D341Med (cell line): ENCODE results near the gene LIPE.

Source experiments
- DNase-seq: peaks from one replicate; pipeline ENCODE4 v3.0.0; 2012; ENCODE audit warnings: low spot score

Gene LIPE

DNA sequence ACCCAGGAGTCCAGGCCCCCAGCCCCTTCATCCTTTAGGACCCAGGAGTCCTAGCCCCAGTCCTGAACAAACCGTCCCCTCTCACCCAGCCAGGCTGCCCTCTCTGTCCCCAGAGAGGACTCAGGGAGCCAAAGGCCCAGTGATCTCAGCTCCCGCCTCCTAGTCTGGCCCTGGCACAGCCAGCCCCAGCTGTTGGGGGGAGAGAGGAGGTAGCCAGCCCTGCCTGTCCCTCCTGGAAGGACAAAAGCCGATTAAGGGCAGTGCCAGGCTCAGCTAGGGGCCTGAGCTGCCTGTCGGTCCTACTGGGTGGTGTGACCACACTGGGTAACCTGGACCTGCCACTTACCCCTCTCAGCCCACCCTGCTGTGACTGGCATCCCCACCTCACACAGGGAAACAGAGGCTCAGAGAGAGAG, 14.5 kb downstream of the LIPE start:
- DNase-seq, result peak; percentile 43

DNA sequence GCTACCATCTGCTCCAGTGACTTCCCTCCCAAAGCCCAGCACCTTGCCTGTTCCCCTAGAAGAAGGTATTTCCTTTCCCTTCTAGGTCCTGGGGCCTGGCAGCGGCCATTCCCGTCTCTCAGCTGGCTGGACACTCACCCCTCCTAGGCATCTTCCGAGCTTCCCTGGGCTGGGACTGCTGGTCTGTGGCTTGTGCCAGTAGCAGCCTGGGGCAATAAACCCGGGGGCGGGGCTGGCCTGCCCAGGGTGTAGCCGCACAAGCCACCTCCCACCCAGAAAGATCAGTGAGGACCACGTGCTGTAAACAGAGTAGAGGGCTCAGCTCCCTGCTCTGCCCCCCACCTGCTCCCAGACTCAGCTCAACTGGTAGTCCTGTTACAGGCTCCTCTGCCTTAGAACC, 15.0 kb downstream of the LIPE start:
- DNase-seq, result peak; percentile 53

DNA sequence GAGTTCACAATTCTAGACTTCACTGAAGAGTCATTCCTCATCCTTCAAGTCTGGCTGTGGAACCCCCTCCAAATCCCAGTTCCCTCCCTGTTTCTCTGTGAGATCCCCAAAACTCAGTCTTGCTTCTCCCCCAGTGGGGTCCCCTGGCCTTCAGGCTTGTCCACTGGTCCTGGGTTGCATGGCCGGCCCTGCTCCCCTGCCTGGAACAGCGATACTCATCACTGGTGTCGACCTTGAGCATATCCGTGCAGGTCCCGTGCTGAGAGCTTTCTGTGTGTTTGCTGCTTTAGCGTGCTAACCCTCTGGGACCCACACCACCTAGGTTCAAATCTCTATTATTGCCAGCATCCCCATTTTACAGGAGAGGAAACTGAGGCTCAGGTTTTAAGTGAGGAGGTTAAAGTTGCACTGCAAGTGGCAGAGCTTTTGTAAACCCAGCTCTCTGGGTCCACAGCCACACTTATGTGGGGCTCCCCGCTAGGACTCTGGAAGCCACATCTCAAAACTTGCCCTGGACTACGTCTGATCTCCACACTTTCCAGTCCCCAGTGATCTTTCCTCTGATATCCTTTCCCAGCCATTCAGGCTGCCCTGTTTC, 15.5 kb downstream of the LIPE start:
- DNase-seq, result no peak

DNA sequence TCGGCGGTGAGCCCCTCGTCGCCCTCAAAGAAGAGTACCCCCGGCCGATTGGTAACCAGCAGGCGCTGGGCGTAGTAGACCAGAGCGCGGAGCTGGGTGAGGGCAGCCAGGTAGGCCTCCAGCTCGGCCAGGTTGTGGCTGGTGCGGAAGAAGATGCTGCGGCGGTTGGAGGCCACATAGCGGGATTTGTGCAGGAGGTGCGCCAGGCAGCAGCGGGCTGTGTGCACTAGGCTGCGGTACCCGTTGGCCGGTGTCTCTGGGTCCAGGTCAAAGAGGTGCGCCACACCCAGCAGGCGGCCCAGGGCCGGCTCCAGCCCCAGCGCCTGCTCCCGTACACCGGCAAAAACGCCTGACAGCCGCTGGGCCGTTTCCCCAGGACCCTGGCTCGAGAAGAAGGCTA, 16.8 kb downstream of the LIPE start:
- no peak for DNase-seq

DNA sequence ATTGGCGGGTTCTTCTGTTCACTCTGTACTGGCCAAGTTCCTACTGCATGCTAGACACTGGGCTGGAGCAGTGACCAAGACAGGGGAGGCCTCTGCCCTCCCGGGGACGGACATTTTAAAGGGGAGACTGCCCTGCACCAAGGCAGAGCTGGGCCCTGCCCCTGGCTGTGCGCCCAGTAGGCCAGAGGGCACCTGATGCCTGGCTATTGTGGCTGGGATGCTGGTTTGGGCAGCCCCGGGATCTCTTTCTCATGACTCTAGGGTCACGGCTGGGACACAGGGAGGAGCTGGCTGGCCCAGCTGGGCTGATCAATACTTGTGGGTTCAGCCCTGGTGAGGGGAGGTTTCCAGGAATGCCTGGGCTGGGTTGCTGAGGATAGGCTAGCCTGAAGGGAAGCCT, 17.7 kb downstream of the LIPE start:
- DNase-seq, result no peak

DNA sequence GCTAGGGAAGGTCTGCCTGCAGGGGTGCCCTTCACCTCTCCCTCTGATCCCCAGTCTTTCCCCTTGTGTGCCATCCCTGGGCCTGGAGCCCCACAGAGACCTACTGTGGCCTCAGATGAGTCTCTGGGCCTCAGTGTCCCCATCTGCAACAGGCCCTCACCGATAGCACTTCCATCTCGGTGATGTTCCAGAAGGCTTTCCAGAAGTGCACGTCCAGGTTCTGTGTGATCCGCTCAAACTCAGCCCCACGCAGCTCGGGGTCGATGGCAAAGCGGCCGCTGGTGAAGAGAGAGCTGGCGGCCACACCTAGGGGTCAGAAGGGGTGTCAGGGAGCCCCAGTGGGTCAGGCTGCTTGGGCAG, 19.4 kb downstream of the LIPE start:
- no peak for DNase-seq

DNA sequence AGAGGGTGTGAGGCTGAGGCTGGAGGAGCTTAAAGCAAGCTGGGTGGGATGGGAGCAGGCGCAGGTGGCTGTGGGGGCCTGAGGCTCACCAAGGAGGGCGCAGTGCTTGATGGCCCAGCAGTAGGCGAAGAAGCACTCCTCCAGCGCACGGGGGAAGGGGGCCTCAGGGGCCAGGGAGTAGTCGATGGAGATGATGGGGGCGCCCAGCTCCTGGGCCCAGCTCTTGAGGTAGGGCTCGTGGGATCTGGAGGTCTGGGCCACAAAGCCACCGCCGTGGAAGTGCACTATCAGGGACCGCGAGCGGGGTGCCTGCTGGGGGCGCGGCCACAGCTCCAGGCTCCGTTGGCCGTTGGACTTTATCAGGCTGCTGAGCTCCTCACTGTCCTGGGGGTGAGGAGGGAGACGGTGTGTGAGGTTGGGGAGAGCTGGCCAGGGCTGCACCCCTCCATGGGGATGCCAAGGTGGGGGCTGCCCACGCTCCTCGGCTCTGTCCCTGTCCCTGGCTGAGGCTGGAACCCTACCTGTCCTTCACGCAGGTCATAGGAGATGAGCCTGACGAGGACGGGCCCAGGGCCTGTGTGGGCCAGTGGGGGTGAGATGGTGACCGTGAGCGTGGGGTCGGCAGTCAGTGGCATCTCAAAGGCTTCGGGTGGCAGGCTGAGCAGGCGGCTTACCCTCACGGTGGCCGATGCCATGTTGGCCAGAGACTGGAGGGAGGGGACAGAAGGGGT, 19.9 kb downstream of the LIPE start:
- no peak for DNase-seq

DNA sequence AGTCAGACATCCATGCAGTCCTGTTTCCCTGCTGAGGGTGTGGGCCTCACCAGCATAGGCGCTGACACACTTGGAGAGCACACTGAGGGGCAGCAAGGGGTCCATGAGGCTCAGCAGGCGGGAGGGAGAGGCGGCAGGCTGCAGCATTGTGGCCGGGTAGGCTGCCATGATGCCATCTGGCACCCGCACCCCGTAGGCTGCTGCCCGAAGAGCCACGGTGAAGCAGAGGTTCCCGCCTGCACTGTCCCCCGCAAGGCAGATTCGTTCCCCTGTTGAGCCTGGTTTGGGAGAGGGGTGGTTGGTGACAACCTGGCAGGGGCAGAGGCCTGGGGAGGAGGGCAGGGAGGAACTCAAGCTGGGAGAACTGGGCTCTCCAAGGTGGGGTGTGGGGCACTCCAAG, 21.1 kb downstream of the LIPE start:
- DNase-seq, result no peak

DNA sequence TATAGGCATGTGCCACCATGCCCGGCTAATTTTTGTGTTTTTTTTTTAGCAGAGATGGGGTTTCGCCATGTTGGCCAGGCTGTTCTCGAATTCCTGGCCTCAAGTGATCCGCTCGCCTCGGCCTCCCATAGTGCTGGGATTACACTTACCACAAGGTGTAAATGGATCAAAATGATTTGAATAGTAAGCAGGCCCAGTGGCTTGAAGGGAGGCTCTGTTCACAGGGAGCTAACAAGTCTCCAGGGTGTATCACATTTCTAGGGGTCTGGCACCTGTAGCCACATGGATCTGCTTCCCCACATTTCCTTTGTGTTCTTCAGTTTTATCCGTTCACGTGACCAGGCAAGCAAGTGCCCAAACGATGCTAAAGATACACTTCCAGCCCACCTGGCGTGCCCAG, 23.6 kb downstream of the LIPE start:
- DNase-seq, result no peak

DNA sequence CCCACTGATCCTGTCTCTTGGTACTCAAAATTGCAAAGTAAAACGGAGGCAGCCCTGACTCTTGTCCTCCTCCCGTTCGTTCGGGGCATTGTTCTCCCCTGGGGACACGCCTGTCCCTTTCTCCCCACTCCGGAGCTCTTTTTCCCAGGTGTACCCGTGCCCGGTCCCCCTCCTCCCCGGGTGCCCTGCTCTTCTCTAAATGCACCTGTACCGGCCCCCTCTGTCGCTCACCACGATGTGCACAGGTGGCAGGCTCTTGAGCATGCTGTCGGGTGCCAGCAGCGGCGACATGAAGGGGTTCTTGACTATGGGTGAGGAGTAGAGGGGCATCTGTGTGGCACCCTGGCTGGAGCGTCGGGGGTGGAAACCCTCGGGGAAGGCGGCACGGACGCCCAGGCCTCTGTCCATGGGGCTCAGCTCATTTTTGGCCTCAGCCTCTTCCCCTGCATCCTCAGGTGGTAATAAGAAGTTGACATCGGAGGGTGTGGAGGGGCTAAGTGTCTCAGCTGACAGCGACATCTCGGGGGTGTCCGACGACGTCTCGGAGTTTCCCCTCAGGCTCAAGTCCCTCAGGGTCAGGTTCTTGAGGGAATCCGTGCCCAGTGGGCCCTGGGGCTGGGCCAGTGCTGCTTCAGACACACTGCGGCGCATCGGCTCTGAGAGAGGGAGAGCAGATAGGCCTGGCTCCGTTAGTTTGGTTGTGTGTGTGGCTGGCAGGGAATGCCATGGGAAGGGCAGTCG, 24.6 kb downstream of the LIPE start:
- DNase-seq, result no peak

DNA sequence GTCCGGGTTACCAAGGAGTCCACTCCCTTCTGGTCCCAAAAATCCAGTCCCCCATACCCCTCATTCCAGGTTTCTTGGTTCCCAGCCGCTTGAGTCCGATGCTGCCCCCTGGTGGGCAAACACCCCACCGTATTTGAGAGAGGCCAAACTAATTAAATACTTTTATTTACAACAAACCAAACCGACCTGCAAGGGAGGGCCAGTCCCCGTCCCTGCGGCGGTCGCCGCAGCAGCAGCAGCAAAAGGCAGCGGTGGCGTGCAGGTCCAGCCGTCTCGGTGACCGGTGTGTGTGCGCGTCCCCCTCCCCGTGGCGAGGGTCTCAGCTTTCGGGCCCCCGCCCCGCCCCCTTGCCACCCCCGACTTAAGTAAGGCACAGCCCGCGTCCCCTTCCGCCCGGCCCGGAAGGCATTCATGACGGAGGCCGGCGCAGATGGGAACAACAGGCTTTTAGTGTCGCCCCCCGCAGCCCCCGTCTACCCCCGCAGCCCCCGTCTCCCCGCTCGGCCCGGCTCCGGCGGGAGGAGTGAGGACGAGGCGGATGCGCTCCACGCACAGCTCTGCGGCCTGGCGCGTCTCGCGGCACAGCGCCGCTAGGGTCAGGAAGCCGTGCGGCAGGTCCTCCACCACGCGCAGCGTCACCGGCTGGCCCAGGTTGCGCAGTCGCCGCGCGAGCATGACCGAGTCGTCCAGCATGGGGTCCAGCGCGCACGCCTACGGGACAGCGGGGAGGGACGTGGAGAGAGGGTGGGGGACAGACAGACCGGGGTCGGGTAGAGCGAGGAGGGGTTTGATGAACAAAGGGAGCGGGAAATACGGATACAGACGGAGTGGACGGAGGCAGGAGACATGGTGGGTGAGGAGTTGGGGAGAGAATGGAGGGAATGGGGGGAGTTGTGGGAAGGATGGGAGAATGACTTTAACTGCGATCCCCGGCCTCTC, 25.6 kb downstream of the LIPE start:
- DNase-seq, result peak; percentile 82

DNA sequence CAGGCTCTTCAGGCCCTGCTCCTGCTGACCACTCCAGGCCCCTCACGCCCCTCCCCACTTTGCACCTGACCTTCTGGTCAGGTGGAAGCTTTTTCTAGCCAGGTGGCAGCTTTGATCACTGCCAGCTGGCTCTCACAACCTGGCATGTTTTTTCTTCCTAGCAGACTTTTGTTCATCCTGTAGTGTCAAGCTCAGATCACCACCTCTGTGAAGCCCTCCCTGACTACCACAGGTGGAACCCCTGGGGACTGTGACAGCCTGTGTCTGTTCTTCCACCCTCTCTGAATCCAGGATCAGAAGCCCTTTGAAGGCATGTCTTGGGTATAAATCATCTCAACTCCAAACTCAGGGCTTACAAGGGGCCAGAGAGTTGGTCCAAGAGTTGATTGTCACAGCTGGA, 26.8 kb downstream of the LIPE start:
- no peak for DNase-seq

DNA sequence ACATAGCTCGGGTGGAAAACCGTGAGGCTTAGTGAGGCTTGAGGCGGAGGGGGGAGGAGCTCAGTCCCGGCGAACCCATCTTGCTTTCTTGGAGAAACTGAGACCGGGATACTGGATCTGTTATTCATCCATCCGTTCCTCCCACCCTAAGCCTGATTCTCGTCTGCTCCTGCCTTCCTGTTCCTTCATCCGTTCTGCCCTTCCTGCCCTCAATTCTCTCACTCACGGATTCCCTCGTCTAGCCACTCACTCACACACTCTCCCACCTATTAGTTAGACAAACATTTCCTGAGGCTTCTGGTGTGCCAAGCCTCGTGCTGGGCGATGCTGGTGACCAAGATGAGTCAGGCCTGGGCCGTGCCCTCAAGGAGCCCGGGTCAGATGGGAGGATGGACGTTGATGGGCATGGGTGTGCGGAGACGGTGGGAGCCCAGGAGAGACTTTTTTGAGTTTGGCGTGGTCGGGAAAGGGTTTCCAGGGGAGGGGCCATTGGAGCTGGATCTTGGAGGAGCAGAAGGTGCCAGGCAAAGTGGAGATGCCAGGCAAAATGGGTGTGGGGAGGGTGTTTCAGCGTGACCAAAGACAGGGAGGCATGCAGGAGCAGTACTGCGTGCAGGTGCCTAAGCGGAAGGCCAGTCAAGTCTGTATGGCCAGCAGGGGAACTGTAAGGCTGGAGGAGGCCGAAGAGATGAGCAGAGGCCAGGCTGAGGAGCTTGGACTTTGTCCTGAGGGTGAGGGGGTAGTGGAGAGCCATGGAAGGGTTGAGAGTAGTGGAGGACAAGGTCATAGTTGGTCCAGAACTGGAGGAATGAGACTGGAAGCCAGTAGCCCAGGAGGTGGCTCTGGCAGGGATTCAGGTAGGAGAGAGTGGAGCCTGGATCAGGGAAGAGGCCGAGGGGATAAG, 29.7 kb downstream of the LIPE start:
- no peak for DNase-seq

DNA sequence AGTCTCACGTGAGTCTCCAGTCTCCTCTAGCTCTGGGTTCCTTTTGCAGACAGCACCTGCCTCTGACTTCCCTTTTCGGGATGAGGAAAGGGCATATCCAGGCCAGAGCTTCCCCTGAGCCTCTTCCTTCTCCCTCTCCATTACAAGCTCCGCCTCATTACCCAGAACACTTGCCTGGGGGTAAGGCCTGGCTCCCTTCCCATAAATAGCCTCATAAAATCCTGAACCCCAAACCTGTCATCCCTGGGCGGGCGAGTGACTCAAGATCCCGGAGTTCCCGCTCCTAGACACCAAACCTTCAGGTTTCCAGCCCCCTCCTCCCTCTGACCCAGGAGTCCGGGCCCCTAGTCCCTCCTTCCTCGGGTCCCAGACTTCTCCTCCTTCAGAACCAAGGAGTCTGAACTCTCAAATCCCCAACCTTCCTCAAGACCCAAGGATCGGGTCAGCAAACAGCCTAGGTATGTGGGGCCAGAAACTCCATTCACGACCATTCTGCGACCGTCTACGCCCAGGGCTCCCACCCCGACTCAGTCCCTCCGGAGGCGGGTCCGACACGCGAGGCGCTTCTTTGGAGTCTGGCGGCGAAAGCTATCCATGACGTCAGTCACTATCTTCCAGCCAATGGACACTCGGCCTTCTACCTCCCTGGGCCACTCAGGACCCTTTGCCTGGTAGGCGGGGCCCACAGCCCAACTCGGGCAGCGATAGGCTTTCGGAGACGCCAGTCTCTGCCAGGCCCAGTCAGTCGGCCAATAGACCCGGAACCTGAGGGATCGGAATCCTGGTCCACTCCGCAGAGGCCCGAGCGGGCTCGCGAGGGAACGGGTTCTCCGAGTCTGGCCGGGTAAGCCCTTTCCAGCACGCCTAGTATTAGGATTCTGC, 30.6 kb downstream of the LIPE start:
- peak; percentile 99 for DNase-seq

DNA sequence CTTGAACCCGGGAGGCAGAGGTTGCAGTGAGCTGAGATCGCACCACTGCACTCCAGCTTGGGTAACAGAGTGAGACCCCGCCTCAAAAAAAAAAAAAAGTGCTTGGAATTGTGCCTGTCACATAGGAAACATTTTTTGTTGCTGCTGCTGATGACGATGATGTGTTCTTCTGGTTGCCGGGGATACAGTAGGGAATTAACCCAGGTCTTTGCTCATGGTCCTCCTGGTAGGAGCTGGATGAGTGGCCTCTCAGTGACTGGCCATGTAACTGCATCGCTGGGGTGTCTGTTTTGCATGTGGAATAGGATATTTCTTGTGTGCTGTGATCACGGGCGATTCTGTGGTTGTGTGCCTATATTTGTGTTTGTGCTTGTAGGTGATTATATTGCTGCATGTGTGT, 32.4 kb downstream of the LIPE start:
- DNase-seq, result no peak

DNA sequence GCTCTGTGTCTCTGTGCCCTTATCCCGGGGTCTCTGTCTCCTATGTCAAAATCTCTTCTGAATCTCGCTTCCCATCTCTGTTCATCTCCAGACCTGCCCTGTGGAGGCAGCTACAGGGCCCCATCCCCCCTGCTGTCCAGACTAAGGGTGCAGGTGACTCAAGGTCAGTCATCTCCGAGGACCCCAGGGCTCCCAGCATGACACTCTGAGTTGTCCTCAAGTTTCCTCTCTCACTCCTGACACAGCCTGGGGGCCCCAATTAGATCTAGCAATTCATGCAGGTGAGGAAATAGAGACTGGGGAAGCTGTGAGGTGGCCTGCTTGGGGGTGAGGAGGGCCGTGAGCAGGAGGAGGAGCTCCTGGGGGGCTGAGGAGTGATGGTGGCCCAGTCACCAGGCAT, 35.0 kb downstream of the LIPE start:
- DNase-seq, result no peak

DNA sequence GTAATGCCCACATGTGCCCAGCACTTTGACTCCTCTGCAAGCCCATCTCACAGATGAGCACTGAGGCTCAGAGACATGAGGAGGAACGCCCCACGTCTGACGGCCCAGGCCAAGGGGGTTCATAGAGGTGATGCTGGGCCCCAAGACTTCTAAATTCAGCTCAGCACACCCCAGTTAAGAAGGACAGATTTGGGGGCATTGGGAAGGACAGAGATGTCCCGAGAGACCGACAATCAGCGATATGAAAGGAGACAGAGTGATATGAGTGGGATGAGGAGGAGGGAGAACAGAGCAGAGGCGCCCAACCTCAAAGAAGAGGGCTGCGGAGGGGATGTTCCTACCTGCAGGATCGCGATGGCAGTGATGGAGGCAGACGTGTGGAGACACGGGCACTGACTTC, 37.3 kb downstream of the LIPE start, which contains the start of gene CNFN:
Gene CNFN (minus strand): TSS at position 399 of the 400 bp plus-strand sequence. CDS start 1,260 bp downstream, outside the sequence.
- no peak for DNase-seq

DNA sequence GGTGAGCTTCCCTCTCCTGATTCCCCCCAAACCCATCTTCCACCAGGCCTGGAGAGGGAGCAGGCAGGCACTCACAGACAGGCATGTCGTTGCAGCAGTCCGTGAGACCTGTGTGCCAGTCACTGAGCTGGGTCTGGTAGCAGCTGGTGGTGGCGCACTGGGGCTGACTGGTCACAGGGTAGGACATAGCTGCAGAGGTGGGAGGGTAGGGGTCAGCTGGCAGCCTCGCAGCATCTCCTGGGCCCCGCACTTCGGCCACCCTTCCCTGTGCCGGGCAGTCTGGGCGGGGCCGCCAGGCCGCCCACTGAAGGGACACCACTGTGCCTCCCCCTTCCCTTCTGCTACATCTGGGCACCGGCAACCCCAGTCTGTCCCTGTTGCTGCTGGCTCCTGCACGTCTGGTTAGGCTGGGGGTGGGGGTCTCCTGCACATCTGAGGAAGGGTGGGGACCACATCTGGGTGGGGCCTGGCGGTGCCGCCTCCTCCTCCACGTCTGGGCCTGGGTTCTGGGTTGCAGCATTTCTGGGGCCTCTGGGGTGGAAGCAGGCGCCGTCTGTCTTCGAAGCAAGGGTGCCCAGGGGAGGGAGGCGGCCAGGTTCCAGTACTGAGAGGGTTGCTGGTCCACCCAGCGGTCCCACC, 38.2 kb downstream of the LIPE start:
- DNase-seq, result no peak

DNA sequence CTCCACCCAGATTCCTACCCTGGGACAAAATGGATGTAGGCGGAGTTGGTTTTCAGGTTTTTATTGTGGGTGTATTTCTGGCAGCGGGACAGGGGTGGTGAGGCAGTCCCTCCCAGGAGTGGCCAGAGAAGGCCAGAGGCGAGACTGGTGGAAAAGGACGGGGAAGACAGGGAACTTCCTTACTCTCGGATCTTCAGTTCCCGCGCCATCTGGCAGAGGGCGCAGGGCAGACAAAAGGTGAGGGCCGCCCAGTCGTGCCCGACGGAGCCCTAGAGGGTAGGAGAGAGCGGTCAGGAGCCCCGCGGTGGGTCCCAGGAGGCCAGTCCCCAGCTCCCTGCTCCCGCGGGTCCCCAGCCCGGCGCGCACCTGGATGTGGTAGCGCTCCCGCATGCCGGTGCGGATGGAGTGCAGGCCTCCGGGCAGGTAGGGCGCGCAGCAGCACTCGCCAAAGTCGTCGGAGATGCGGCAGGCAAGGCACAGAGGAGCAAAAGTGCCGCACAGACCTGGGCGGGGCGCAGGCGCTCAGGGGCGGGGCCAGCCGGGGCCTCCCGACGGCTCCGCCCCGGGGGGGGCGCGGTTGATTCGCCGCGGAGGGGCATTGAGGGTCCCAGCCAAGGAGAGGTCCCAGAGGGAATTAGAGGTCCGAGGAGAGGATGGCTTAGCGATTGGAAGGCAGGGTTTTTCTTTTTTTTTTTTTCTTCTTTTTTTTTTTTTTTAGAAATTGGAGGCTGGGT, 40.0 kb downstream of the LIPE start:
- peak; percentile 94 for DNase-seq
